Activated naive CD8-positive, alpha-beta T cell treated with anti-CD3 and anti-CD28 coated beads for 36 hours (primary cell): ENCODE results near the gene ABHD17A. TPM values are rescaled to one million over a fixed set of nuclear protein-coding genes. Genes with fewer than 3 reads are reported as not detected.

ENCODE experiments used
- DNase-seq: peaks from one replicate; pipeline ENCODE4 v3.0.0; 2021
- H3K27ac Mint-ChIP-seq: one replicate; pipeline ENCODE4 v1.8.0; 2022; ENCODE audit warnings: mild to moderate bottlenecking, moderate library complexity, mixed read lengths
- H3K27me3 Mint-ChIP-seq: one replicate; pipeline ENCODE4 v1.8.0; 2022; ENCODE audit warnings: mild to moderate bottlenecking, mixed read lengths
- H3K36me3 Mint-ChIP-seq: one replicate; pipeline ENCODE4 v1.8.0; 2021; ENCODE audit warnings: mild to moderate bottlenecking, mixed read lengths
- H3K4me1 Mint-ChIP-seq: one replicate; pipeline ENCODE4 v1.8.0; 2021; ENCODE audit warnings: mixed read lengths
- H3K4me3 Mint-ChIP-seq: one replicate; pipeline ENCODE4 v1.8.0; 2022; ENCODE audit warnings: mild to moderate bottlenecking, moderate library complexity, mixed read lengths
- H3K9me3 Mint-ChIP-seq: one replicate; pipeline ENCODE4 v1.8.0; 2022; ENCODE audit warnings: mixed read lengths
- total RNA-seq, 2 experiments: library from RNA; stranded (reverse); gene quantifications; one replicate each; pipeline ENCODE4 v1.2.3, GENCODE V29; 2021

Gene ABHD17A
- total RNA-seq, 2 experiments from 2014 or later, result 98.7 to 106 TPM

GRCh38 chr19:1849132-1849474 lies 36.2 kb downstream of the ABHD17A start:
- peak overlapping the region; percentile 68 for H3K27ac Mint-ChIP-seq
- no peak for DNase-seq
- no peaks in the 10 kb centered on the region for H3K27me3 Mint-ChIP-seq
- H3K4me3 Mint-ChIP-seq, result peak overlapping the region; percentile 74
- H3K4me1 Mint-ChIP-seq, result peaks cover 45% of the 10 kb centered on the region
- H3K9me3 Mint-ChIP-seq, result no peaks in the 10 kb centered on the region
- peaks cover 15% of the 10 kb centered on the region for H3K36me3 Mint-ChIP-seq

- peak within 1 kb of the TSS; percentile 92 for H3K4me3 Mint-ChIP-seq
- H3K27me3 Mint-ChIP-seq, result no peaks in the 10 kb centered on the region
These were observed 36.7 kb downstream of the ABHD17A start, which contains the start of gene REXO1 for GRCh38 chr19:1848399-1849131. REXO1 (minus strand) TSS chr19:1848483; CDS start chr19:1848358, 125 bp downstream.

GRCh38 chr19:1847684-1848398 lies 37.5 kb downstream of the ABHD17A start:
- peaks cover 43% of the 10 kb centered on the region for H3K4me1 Mint-ChIP-seq
- H3K27me3 Mint-ChIP-seq, result no peaks in the 10 kb centered on the region
- peaks cover 11% of the 10 kb centered on the region for H3K36me3 Mint-ChIP-seq
- DNase-seq, result peak; percentile 61
- H3K27ac Mint-ChIP-seq, result peak overlapping the region; percentile 94
- H3K4me3 Mint-ChIP-seq, result peak overlapping the region; percentile 92
- H3K9me3 Mint-ChIP-seq, result no peaks in the 10 kb centered on the region

More at GRCh38 chr19:1848399-1849131, 36.7 kb downstream of the ABHD17A start, which contains the start of gene REXO1:
- Mint-ChIP-seq H3K9me3 (no peaks in the 10 kb centered on the region), H3K27ac (peak within 1 kb of the TSS; percentile 94), H3K4me1 (peaks cover 46% of the 10 kb centered on the region), H3K36me3 (peaks cover 15% of the 10 kb centered on the region)
- DNase-seq, result peak; percentile 95

GRCh38 chr19:1847348-1847683 lies 38.0 kb downstream of the ABHD17A start:
- Mint-ChIP-seq H3K4me3 (peak overlapping the region; percentile 92), H3K4me1 (peaks cover 42% of the 10 kb centered on the region), H3K9me3 (no peaks in the 10 kb centered on the region), H3K27ac (peak overlapping the region; percentile 94), H3K27me3 (no peaks in the 10 kb centered on the region), H3K36me3 (peaks cover 11% of the 10 kb centered on the region)
- no peak for DNase-seq

GRCh38 chr19:1846517-1847204 lies 38.6 kb downstream of the ABHD17A start:
- peak overlapping the region; percentile 94 for H3K27ac Mint-ChIP-seq
- no peak for DNase-seq
- peaks cover 11% of the 10 kb centered on the region for H3K36me3 Mint-ChIP-seq
- no peaks in the 10 kb centered on the region for H3K9me3 Mint-ChIP-seq
- no peaks in the 10 kb centered on the region for H3K27me3 Mint-ChIP-seq
- peaks cover 41% of the 10 kb centered on the region for H3K4me1 Mint-ChIP-seq
- peak overlapping the region; percentile 92 for H3K4me3 Mint-ChIP-seq

GRCh38 chr19:1845642-1846041 lies 39.7 kb downstream of the ABHD17A start:
- Mint-ChIP-seq H3K9me3 (no peaks in the 10 kb centered on the region), H3K4me1 (peaks cover 41% of the 10 kb centered on the region), H3K4me3 (no peak overlapping the region), H3K36me3 (peaks cover 9% of the 10 kb centered on the region), H3K27ac (no peak overlapping the region), H3K27me3 (no peaks in the 10 kb centered on the region)
- DNase-seq, result no peak

GRCh38 chr19:1845125-1845515 lies 40.2 kb downstream of the ABHD17A start:
- H3K9me3 Mint-ChIP-seq, result no peaks in the 10 kb centered on the region
- DNase-seq, result no peak
- H3K36me3 Mint-ChIP-seq, result peaks cover 9% of the 10 kb centered on the region
- H3K27ac Mint-ChIP-seq, result no peak overlapping the region
- H3K4me1 Mint-ChIP-seq, result peaks cover 42% of the 10 kb centered on the region
- H3K4me3 Mint-ChIP-seq, result no peak overlapping the region
- H3K27me3 Mint-ChIP-seq, result no peaks in the 10 kb centered on the region

- DNase-seq, result no peak
- Mint-ChIP-seq H3K36me3 (peaks cover 9% of the 10 kb centered on the region), H3K4me1 (peaks cover 43% of the 10 kb centered on the region), H3K4me3 (no peak overlapping the region), H3K9me3 (no peaks in the 10 kb centered on the region), H3K27me3 (no peaks in the 10 kb centered on the region), H3K27ac (no peak overlapping the region)
These were observed 40.7 kb downstream of the ABHD17A start for GRCh38 chr19:1844513-1845124.

- no peak overlapping the region for H3K4me3 Mint-ChIP-seq
- H3K36me3 Mint-ChIP-seq, result peaks cover 11% of the 10 kb centered on the region
- no peak overlapping the region for H3K27ac Mint-ChIP-seq
- no peak for DNase-seq
- peaks cover 36% of the 10 kb centered on the region for H3K4me1 Mint-ChIP-seq
- no peaks in the 10 kb centered on the region for H3K27me3 Mint-ChIP-seq
- H3K9me3 Mint-ChIP-seq, result no peaks in the 10 kb centered on the region
These were observed 41.5 kb downstream of the ABHD17A start for GRCh38 chr19:1843646-1844394.

- Mint-ChIP-seq H3K27me3 (no peaks in the 10 kb centered on the region), H3K36me3 (peaks cover 11% of the 10 kb centered on the region), H3K4me3 (no peak overlapping the region), H3K9me3 (no peaks in the 10 kb centered on the region), H3K27ac (no peak overlapping the region), H3K4me1 (peaks cover 37% of the 10 kb centered on the region)
- no peak for DNase-seq
These were observed 42.2 kb downstream of the ABHD17A start for GRCh38 chr19:1843116-1843515.

GRCh38 chr19:1841209-1841924 lies 43.9 kb downstream of the ABHD17A start:
- H3K4me1 Mint-ChIP-seq, result peaks cover 26% of the 10 kb centered on the region
- H3K4me3 Mint-ChIP-seq, result no peak overlapping the region
- no peaks in the 10 kb centered on the region for H3K27me3 Mint-ChIP-seq
- peaks cover 5% of the 10 kb centered on the region for H3K36me3 Mint-ChIP-seq
- no peak overlapping the region for H3K27ac Mint-ChIP-seq
- no peak for DNase-seq
- H3K9me3 Mint-ChIP-seq, result no peaks in the 10 kb centered on the region

- Mint-ChIP-seq H3K4me3 (no peak overlapping the region), H3K9me3 (no peaks in the 10 kb centered on the region), H3K36me3 (peaks cover 2% of the 10 kb centered on the region), H3K27ac (no peak overlapping the region), H3K4me1 (peaks cover 22% of the 10 kb centered on the region), H3K27me3 (no peaks in the 10 kb centered on the region)
- DNase-seq, result no peak
These were observed 44.7 kb downstream of the ABHD17A start for GRCh38 chr19:1840541-1841115.

- no peaks in the 10 kb centered on the region for H3K9me3 Mint-ChIP-seq
- H3K27ac Mint-ChIP-seq, result peak overlapping the region; percentile 67
- peaks cover 2% of the 10 kb centered on the region for H3K36me3 Mint-ChIP-seq
- no peaks in the 10 kb centered on the region for H3K27me3 Mint-ChIP-seq
- no peak for DNase-seq
- H3K4me3 Mint-ChIP-seq, result no peak overlapping the region
- H3K4me1 Mint-ChIP-seq, result peaks cover 21% of the 10 kb centered on the region
These were observed 45.4 kb downstream of the ABHD17A start for GRCh38 chr19:1839658-1840540.
